GM12865 (cell line): ENCODE results near the gene ZNF879.

ENCODE experiments used
- DNase-seq: peaks from one replicate; pipeline ENCODE4 v3.0.0; 2010; ENCODE audit warnings: low read depth
- H3K4me3 ChIP-seq: 2 replicates; pipeline ENCODE4 v1.5.1; 2011; ENCODE audit warnings: mild to moderate bottlenecking, low read depth, low read length, control low read depth
- CTCF ChIP-seq: IDR thresholded peaks from 2 replicates; pipeline ENCODE4 v1.5.1; 2011; ENCODE audit warnings: low read length, control low read depth, low read depth, inconsistent platforms; ENCODE audit not compliant: insufficient read depth; ENCODE audit errors: missing control alignments

The ZNF879 gene

GRCh38 chr5:179023528-179024189 is at the start of gene ZNF879:
Gene ZNF879 (plus strand): TSS chr5:179023804. CDS start chr5:179025005, 1,201 bp downstream.
- peak; percentile 46 for DNase-seq
- H3K4me3 ChIP-seq, result no peak within 1 kb of the TSS
- TF ChIP-seq CTCF, result no peak

- TF ChIP-seq CTCF, result no peak
- no peak for DNase-seq
- H3K4me3 ChIP-seq, result no peak overlapping the region
Measured at GRCh38 chr5:178981381-178981780, 42.2 kb upstream of the ZNF879 start.

GRCh38 chr5:178982941-178983340 is 40.7 kb upstream of the ZNF879 start:
- no peak for TF ChIP-seq CTCF
- no peak overlapping the region for H3K4me3 ChIP-seq
- no peak for DNase-seq

- DNase-seq, result no peak
- TF ChIP-seq CTCF, result no peak
- no peak overlapping the region for H3K4me3 ChIP-seq
Measured at GRCh38 chr5:178983728-178984127, 39.9 kb upstream of the ZNF879 start.

GRCh38 chr5:178984145-178985072 is 39.2 kb upstream of the ZNF879 start:
- DNase-seq, result no peak
- TF ChIP-seq CTCF, result no peak
- H3K4me3 ChIP-seq, result no peak overlapping the region

GRCh38 chr5:178986326-178986960 is 37.2 kb upstream of the ZNF879 start:
- no peak for TF ChIP-seq CTCF
- no peak for DNase-seq
- no peak overlapping the region for H3K4me3 ChIP-seq
